HepG2 (cell line): ENCODE data around the gene HHIPL1.

Source experiments
- HDAC2 ChIP-seq: sonication (generic); formaldehyde crosslinking; IDR thresholded peaks from 2 replicates; pipeline ENCODE4 v1.4.0; 2020; ENCODE audit warnings: missing genetic modification reagents
- POLR2A ChIP-seq, 2 experiments: IDR thresholded peaks; 2 replicates each; pipeline ENCODE4 v1.6.1; 2011; ENCODE audit warnings: low read depth in 2 of 2, low read length in 2 of 2, mild to moderate bottlenecking in 1 of 2, moderate library complexity in 1 of 2; ENCODE audit not compliant: insufficient read depth in 1 of 2
- TF ChIP-seq, protein P1 (sequence below): sonication (generic); formaldehyde crosslinking; conservative IDR thresholded peaks from 2 replicates; pipeline ENCODE4 v1.5.0; 2020; ENCODE audit warnings: missing genetic modification reagents
- TF ChIP-seq, protein P2 (sequence below): sonication (generic); formaldehyde crosslinking; IDR thresholded peaks from 2 replicates; pipeline ENCODE4 v1.5.0; 2020; ENCODE audit warnings: mild to moderate bottlenecking, missing genetic modification reagents, moderate library complexity

DNA sequence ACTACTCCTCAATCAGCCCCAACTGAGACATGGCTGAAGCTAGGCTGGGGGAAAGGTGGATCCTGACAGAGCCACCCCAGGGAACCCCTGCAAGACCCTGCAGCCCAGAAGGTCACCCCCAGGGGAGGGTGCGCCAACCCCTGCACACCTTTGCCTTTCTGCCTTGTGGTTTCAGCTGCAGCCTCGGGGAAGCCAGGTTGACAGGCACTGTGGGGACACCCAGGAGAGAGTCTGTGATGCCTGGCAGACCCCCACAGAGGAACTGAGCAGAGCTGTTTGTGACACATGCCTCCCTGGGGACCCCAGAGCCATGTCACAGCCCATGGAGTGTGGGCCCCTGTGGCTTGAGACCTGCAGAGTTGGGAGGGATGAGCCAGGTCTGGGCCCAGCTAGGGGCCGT is 11.8 kb upstream of the HHIPL1 start:
- TF ChIP-seq POLR2A (IDR thresholded peaks at IDR 0.05; ENCODE audit: insufficient read depth in 1 of 2, low read depth in 2 of 2, low read length in 2 of 2) (no peak), HDAC2 (CRISPR knock-in tag) (no peak)
- TF ChIP-seq, protein P1, sequence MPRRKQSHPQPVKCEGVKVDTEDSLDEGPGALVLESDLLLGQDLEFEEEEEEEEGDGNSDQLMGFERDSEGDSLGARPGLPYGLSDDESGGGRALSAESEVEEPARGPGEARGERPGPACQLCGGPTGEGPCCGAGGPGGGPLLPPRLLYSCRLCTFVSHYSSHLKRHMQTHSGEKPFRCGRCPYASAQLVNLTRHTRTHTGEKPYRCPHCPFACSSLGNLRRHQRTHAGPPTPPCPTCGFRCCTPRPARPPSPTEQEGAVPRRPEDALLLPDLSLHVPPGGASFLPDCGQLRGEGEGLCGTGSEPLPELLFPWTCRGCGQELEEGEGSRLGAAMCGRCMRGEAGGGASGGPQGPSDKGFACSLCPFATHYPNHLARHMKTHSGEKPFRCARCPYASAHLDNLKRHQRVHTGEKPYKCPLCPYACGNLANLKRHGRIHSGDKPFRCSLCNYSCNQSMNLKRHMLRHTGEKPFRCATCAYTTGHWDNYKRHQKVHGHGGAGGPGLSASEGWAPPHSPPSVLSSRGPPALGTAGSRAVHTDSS (CRISPR knock-in tag), result no peak
- TF ChIP-seq, protein P2, sequence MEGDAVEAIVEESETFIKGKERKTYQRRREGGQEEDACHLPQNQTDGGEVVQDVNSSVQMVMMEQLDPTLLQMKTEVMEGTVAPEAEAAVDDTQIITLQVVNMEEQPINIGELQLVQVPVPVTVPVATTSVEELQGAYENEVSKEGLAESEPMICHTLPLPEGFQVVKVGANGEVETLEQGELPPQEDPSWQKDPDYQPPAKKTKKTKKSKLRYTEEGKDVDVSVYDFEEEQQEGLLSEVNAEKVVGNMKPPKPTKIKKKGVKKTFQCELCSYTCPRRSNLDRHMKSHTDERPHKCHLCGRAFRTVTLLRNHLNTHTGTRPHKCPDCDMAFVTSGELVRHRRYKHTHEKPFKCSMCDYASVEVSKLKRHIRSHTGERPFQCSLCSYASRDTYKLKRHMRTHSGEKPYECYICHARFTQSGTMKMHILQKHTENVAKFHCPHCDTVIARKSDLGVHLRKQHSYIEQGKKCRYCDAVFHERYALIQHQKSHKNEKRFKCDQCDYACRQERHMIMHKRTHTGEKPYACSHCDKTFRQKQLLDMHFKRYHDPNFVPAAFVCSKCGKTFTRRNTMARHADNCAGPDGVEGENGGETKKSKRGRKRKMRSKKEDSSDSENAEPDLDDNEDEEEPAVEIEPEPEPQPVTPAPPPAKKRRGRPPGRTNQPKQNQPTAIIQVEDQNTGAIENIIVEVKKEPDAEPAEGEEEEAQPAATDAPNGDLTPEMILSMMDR (CRISPR knock-in tag), result no peak
